Mucosa of gallbladder (tissue), 1 donor: ENCODE results near the gene ZC3H13. TPM values are rescaled to one million over a fixed set of nuclear protein-coding genes. Genes with fewer than 3 reads are reported as not detected.

Experiments
- DNase-seq: peaks from one replicate; pipeline ENCODE4 v3.0.0-alpha.2; 2020; ENCODE audit warnings: low spot score
- total RNA-seq: library from RNA; stranded (reverse); gene quantifications from one replicate; pipeline ENCODE4 v1.2.1, GENCODE V29; 2021
- donor health status: DM: no; HTN: no; CAD: no.

The ZC3H13 gene
- total RNA-seq, 1 donor from 2014 or later, result 43.3 TPM

GRCh38 chr13:46059405-46059804 is 6.9 kb upstream of the ZC3H13 start:
- no peak for DNase-seq

- no peak for DNase-seq
Measured at GRCh38 chr13:46058268-46058667, 5.7 kb upstream of the ZC3H13 start.

- no peak for DNase-seq
Measured at GRCh38 chr13:46057256-46058015, 4.9 kb upstream of the ZC3H13 start.

- DNase-seq, result no peak
Measured at GRCh38 chr13:46053162-46054012, 841 bp upstream of the ZC3H13 start.

GRCh38 chr13:46051968-46052318 is 603 bp downstream of the ZC3H13 start:
- DNase-seq, result no peak

- no peak for DNase-seq
Measured at GRCh38 chr13:46050771-46051170, 1.8 kb downstream of the ZC3H13 start.

GRCh38 chr13:46045424-46045823 is 7.1 kb downstream of the ZC3H13 start:
- no peak for DNase-seq

- DNase-seq, result no peak
Measured at GRCh38 chr13:46043647-46044046, 8.9 kb downstream of the ZC3H13 start.

- DNase-seq, result no peak
Measured at GRCh38 chr13:46041419-46041839, 11.1 kb downstream of the ZC3H13 start.

GRCh38 chr13:46040763-46041162 is 11.8 kb downstream of the ZC3H13 start:
- DNase-seq, result no peak

GRCh38 chr13:46039411-46040182 is 12.9 kb downstream of the ZC3H13 start:
- no peak for DNase-seq

GRCh38 chr13:46038296-46038695 is 14.2 kb downstream of the ZC3H13 start:
- DNase-seq, result no peak

- DNase-seq, result no peak
Measured at GRCh38 chr13:46035066-46035465, 17.5 kb downstream of the ZC3H13 start.

GRCh38 chr13:46032341-46032740 is 20.2 kb downstream of the ZC3H13 start:
- no peak for DNase-seq

- DNase-seq, result no peak
Measured at GRCh38 chr13:46031581-46032263, 20.8 kb downstream of the ZC3H13 start.

GRCh38 chr13:46025157-46025556 is 27.4 kb downstream of the ZC3H13 start:
- no peak for DNase-seq

GRCh38 chr13:46022481-46022880 is 30.1 kb downstream of the ZC3H13 start:
- no peak for DNase-seq

GRCh38 chr13:46016216-46016615 is 36.3 kb downstream of the ZC3H13 start:
- no peak for DNase-seq

- no peak for DNase-seq
Measured at GRCh38 chr13:46015366-46015765, 37.2 kb downstream of the ZC3H13 start.

- no peak for DNase-seq
Measured at GRCh38 chr13:46012404-46012803, 40.1 kb downstream of the ZC3H13 start.

GRCh38 chr13:46010148-46010547 is 42.4 kb downstream of the ZC3H13 start:
- no peak for DNase-seq

GRCh38 chr13:46008631-46009030 is 43.9 kb downstream of the ZC3H13 start:
- DNase-seq, result no peak
